H1 (cell line): ENCODE measurements around the gene SOX12. TPM values are rescaled to one million over a fixed set of nuclear protein-coding genes. Genes with fewer than 3 reads are reported as not detected.

Experiments used
- ASH2L ChIP-seq: fragments of 200-600, 300-600 bp; sonication (generic); IDR thresholded peaks from one replicate; pipeline ENCODE4 v1.7.1; 2017; ENCODE audit warnings: low read length
- CEBPB ChIP-seq: IDR thresholded peaks from 2 replicates; pipeline ENCODE4 v1.6.1; 2012; ENCODE audit warnings: low read depth, low read length
- CHD2 ChIP-seq: IDR thresholded peaks from 2 replicates; pipeline ENCODE4 v1.6.1; 2012; ENCODE audit warnings: low read length, improper control_type of control experiment
- GABPA ChIP-seq: IDR thresholded peaks from 2 replicates; pipeline ENCODE4 v1.6.1; 2011; ENCODE audit warnings: mild to moderate bottlenecking, low read length, moderate library complexity, borderline replicate concordance; ENCODE audit not compliant: insufficient read depth
- GTF2F1 ChIP-seq: IDR thresholded peaks from 2 replicates; pipeline ENCODE4 v1.6.1; 2012; ENCODE audit warnings: low read depth, low read length, improper control_type of control experiment, borderline replicate concordance
- HDAC6 ChIP-seq: IDR thresholded peaks from one replicate; pipeline ENCODE4 v1.7.1; 2012; ENCODE audit warnings: low read depth, mild to moderate bottlenecking, inconsistent platforms, low read length, moderate library complexity
- JUND ChIP-seq: IDR thresholded peaks from 2 replicates; pipeline ENCODE4 v1.6.1; 2011; ENCODE audit warnings: mild to moderate bottlenecking, improper control_type of control experiment, low read length
- KDM1A ChIP-seq: fragments of 200-600, 300-600 bp; sonication (generic); IDR thresholded peaks from 2 replicates; pipeline ENCODE4 v1.7.1; 2016; ENCODE audit warnings: mild to moderate bottlenecking, low read length, borderline replicate concordance
- KDM4A ChIP-seq: IDR thresholded peaks from one replicate; pipeline ENCODE4 v1.7.1; 2012; ENCODE audit warnings: low read depth, mild to moderate bottlenecking, moderate library complexity, low read length, inconsistent platforms; ENCODE audit not compliant: severe bottlenecking
- KDM5A ChIP-seq: fragments of 200-600 bp; IDR thresholded peaks from 2 replicates; pipeline ENCODE4 v1.7.1; 2012; ENCODE audit warnings: mild to moderate bottlenecking, low read length, inconsistent platforms, mixed read lengths
- MAFK ChIP-seq: IDR thresholded peaks from 2 replicates; pipeline ENCODE4 v1.6.1; 2012; ENCODE audit warnings: low read depth, mild to moderate bottlenecking, improper control_type of control experiment, low read length
- POLR2AphosphoS5 ChIP-seq: IDR thresholded peaks from 2 replicates; pipeline ENCODE4 v1.6.1; 2011; ENCODE audit warnings: low read depth, low read length
- RAD21 ChIP-seq, 2 experiments: IDR thresholded peaks in 1 of 2; conservative IDR thresholded peaks in 1 of 2; 2 replicates each; pipeline ENCODE4 v1.6.1; 2011; ENCODE audit warnings: low read depth in 2 of 2, low read length in 2 of 2, improper control_type of control experiment in 1 of 2, inconsistent platforms in 1 of 2, mild to moderate bottlenecking in 1 of 2, moderate library complexity in 1 of 2
- SIN3A ChIP-seq, 2 experiments: IDR thresholded peaks in 1 of 2; conservative IDR thresholded peaks in 1 of 2; 2 replicates each; pipeline ENCODE4 v1.6.1; 2011 to 2012; ENCODE audit warnings: low read length in 2 of 2, improper control_type of control experiment in 1 of 2, low read depth in 1 of 2, mild to moderate bottlenecking in 1 of 2
- TCF12 ChIP-seq: IDR thresholded peaks from 2 replicates; pipeline ENCODE4 v1.6.1; 2011; ENCODE audit warnings: low read depth, mild to moderate bottlenecking, low read length
- polyA plus RNA-seq, 7 experiments: library from polyadenylated mRNA; depleted of rRNA in 3 of 7; stranded (reverse) in 5 of 7; unstranded in 2 of 7; fragments of >200 nt in 5 of 7; fragments of 200-250 nt in 2 of 7; gene quantifications; 1 replicate in 5 of 7; 2 replicates in 1 of 7; 4 replicates in 1 of 7; pipeline versions ENCODE4 v1.2.1 to v1.2.3, GENCODE V29; 2011 to 2013; ENCODE audit warnings: missing spikeins in 2 of 7, mixed read lengths in 2 of 7
- total RNA-seq: library from RNA; stranded (reverse); fragmentation: NEBNext Ultra II Directional; extraction: Animal tissue kit (Norgen Biotek cat#: 25700); gene quantifications from 2 replicates; pipeline ENCODE4 v1.2.1, GENCODE V29; 2021
- TF ChIP-seq, protein P1 (sequence below), 3 experiments: IDR thresholded peaks; 1 replicate in 2 of 3; 2 replicates in 1 of 3; pipeline versions ENCODE4 v1.5.1 to v1.6.1; 2011; ENCODE audit warnings: low read length in 3 of 3, mild to moderate bottlenecking in 3 of 3, inconsistent platforms in 2 of 3, low read depth in 1 of 3, moderate library complexity in 1 of 3; ENCODE audit not compliant: insufficient read depth in 1 of 3; ENCODE audit errors: control extremely low read depth in 1 of 3
- TF ChIP-seq, protein P2 (sequence below): IDR thresholded peaks from 2 replicates; pipeline ENCODE4 v1.6.1; 2011; ENCODE audit warnings: low read depth, mild to moderate bottlenecking, low read length; ENCODE audit not compliant: insufficient read depth
- TF ChIP-seq, protein P3 (sequence below): IDR thresholded peaks from 2 replicates; pipeline ENCODE4 v1.6.1; 2012; ENCODE audit warnings: low read length, inconsistent platforms

The SOX12 gene
- total and polyA plus RNA-seq, 2 of the 8 experiments (the other 6 are each of a cell fraction or from before 2014, with no cell fraction given), result 6.4 to 63.0 TPM

DNA sequence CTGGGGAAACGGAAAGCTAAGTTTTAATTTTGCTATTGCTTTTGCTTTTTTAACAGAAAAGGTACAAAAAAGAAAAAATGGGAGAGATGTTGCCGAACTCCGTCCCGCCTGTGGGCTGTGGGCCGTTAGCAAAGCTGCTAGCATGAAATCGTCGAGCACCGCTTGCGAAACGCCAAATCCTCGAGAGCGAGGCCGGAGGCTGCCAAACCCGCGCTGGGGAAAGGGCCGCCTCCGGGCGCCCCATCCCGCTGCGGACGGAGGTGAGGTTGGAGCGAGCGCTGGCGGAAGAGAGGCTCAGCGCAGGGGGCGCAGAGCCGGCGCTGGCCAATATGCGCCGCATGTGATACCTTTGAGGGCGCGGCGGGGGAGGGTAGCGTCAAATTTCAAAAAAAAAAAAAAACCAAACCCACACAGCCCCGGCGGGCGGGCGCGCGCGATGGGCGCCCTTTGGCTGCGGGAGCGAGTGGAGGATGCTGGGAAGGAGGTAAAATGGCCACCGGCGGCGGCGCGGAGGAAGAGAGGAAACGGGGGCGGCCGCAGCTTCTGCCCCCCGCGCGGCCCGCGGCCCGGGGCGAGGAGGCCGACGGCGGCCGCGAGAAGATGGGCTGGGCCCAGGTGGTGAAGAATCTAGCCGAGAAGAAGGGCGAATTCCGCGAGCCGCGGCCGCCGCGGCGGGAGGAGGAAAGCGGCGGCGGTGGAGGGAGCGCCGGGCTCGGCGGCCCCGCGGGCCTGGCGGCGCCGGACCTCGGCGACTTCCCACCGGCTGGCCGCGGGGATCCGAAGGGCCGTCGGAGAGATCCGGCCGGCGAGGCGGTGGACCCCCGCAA, 28.0 kb upstream of the SOX12 start, which contains the start of gene ZCCHC3 (continued):
- TF ChIP-seq CEBPB (peak; percentile 90), GABPA (no peak; the same call in 1 of the 2 replicates), RAD21 (IDR thresholded peaks at IDR 0.05 in 1 of 2, conservative IDR thresholded peaks at IDR 0.05 in 1 of 2; ENCODE audit: low read depth in 2 of 2, low read length in 2 of 2) (peak in 1 of 2 experiments; percentile 36; a peak in 2 of 4 replicates), POLR2AphosphoS5 (peak; percentile 75), MAFK (no peak), TCF12 (0 out of 2 replicates have a peak, but pooled peaks have one; percentile 27), JUND (peak; percentile 11; the same call in 1 of the 2 replicates), CHD2 (peak; percentile 67), SIN3A (conservative IDR thresholded peaks at IDR 0.05 in 1 of 2, IDR thresholded peaks at IDR 0.05 in 1 of 2; ENCODE audit: low read depth in 1 of 2, low read length in 2 of 2) (peak in 1 of 2 experiments; percentile 75; a peak in 1 of 4 replicates), ASH2L (peak; percentile 76), KDM5A (peak; percentile 24; the same call in 1 of the 2 replicates), GTF2F1 (peak; percentile 84; the same call in 1 of the 2 replicates), KDM4A (peak; percentile 38), KDM1A (no peak), HDAC6 (no peak)
- TF ChIP-seq, protein P1, sequence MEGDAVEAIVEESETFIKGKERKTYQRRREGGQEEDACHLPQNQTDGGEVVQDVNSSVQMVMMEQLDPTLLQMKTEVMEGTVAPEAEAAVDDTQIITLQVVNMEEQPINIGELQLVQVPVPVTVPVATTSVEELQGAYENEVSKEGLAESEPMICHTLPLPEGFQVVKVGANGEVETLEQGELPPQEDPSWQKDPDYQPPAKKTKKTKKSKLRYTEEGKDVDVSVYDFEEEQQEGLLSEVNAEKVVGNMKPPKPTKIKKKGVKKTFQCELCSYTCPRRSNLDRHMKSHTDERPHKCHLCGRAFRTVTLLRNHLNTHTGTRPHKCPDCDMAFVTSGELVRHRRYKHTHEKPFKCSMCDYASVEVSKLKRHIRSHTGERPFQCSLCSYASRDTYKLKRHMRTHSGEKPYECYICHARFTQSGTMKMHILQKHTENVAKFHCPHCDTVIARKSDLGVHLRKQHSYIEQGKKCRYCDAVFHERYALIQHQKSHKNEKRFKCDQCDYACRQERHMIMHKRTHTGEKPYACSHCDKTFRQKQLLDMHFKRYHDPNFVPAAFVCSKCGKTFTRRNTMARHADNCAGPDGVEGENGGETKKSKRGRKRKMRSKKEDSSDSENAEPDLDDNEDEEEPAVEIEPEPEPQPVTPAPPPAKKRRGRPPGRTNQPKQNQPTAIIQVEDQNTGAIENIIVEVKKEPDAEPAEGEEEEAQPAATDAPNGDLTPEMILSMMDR (IDR thresholded peaks at IDR 0.05; ENCODE audit: control extremely low read depth in 1 of 3, insufficient read depth in 1 of 3, low read depth in 1 of 3, low read length in 3 of 3), result peak in 2 of 3 experiments; percentile 4 to 18; a peak in 2 of 4 replicates
- TF ChIP-seq, protein P2, sequence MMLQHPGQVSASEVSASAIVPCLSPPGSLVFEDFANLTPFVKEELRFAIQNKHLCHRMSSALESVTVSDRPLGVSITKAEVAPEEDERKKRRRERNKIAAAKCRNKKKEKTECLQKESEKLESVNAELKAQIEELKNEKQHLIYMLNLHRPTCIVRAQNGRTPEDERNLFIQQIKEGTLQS, result no peak
- TF ChIP-seq, protein P3, sequence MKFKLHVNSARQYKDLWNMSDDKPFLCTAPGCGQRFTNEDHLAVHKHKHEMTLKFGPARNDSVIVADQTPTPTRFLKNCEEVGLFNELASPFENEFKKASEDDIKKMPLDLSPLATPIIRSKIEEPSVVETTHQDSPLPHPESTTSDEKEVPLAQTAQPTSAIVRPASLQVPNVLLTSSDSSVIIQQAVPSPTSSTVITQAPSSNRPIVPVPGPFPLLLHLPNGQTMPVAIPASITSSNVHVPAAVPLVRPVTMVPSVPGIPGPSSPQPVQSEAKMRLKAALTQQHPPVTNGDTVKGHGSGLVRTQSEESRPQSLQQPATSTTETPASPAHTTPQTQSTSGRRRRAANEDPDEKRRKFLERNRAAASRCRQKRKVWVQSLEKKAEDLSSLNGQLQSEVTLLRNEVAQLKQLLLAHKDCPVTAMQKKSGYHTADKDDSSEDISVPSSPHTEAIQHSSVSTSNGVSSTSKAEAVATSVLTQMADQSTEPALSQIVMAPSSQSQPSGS, result no peak
